Body of pancreas (tissue), 4 donors: ENCODE measurements around the gene SLC35F3.

ENCODE experiments used
- POLR2A ChIP-seq, 3 donors: fragments of 450-650 bp; IDR thresholded peaks; one replicate each; pipeline ENCODE4 v1.6.1; 2016; ENCODE audit warnings: antibody characterized with exemption in 3 of 3, mild to moderate bottlenecking in 2 of 3
- TF ChIP-seq, protein P1 (sequence below), 7 experiments: fragments of 450-650 bp in 4 of 7; fragments of 200-600 bp in 3 of 7; sonication (generic) in 3 of 7; IDR thresholded peaks; one replicate each; pipeline ENCODE4 v1.5.1; 2016 to 2019; ENCODE audit warnings: antibody characterized with exemption in 7 of 7

DNA sequence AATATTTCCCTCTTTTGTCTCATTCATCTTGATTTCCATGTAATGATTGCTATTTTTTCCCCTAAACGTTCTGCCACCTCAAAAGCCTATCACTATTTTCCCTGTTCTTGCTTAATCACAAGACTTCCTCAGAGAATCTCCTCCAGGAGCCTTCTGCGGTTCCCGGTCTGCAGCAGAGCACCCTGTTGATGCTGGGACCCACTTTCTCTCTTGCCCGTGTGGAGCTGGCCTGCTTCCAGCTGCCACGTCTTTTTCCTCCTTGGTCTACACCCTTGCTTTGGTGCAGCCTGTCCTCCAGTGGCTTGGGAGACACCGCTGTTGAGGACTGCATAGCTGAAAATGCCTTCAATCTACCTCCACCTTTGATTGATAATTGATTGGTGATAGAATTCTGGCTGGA lies 398.8 kb downstream of the SLC35F3 start:
- TF ChIP-seq, protein P1, sequence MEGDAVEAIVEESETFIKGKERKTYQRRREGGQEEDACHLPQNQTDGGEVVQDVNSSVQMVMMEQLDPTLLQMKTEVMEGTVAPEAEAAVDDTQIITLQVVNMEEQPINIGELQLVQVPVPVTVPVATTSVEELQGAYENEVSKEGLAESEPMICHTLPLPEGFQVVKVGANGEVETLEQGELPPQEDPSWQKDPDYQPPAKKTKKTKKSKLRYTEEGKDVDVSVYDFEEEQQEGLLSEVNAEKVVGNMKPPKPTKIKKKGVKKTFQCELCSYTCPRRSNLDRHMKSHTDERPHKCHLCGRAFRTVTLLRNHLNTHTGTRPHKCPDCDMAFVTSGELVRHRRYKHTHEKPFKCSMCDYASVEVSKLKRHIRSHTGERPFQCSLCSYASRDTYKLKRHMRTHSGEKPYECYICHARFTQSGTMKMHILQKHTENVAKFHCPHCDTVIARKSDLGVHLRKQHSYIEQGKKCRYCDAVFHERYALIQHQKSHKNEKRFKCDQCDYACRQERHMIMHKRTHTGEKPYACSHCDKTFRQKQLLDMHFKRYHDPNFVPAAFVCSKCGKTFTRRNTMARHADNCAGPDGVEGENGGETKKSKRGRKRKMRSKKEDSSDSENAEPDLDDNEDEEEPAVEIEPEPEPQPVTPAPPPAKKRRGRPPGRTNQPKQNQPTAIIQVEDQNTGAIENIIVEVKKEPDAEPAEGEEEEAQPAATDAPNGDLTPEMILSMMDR (IDR thresholded peaks at IDR 0.05): no peak
- TF ChIP-seq POLR2A (IDR thresholded peaks at IDR 0.05): no peak
